Breast epithelium (tissue), 3 donors: ENCODE results near the gene LPP.

Source experiments
- CTCF ChIP-seq, 3 donors: fragments of 450-650 bp; IDR thresholded peaks; one replicate each; pipeline ENCODE4 v1.5.1; 2016 to 2017; ENCODE audit warnings: antibody characterized with exemption in 3 of 3, mild to moderate bottlenecking in 3 of 3, moderate library complexity in 3 of 3
- POLR2A ChIP-seq: fragments of 450-650 bp; IDR thresholded peaks from one replicate; pipeline ENCODE4 v1.6.1; 2016; ENCODE audit warnings: antibody characterized with exemption, mild to moderate bottlenecking, moderate library complexity
- POLR2AphosphoS5 ChIP-seq, 3 donors: sonication (generic); formaldehyde crosslinking; IDR thresholded peaks; one replicate each; pipeline ENCODE4 v1.6.1; 2017; ENCODE audit warnings: antibody characterized with exemption in 3 of 3

- TF ChIP-seq CTCF (IDR thresholded peaks at IDR 0.05) (no peak), POLR2A (no peak), POLR2AphosphoS5 (IDR thresholded peaks at IDR 0.05) (no peak)
These were observed 64.6 kb downstream of the LPP start for GRCh38 chr3:188218603-188219002.
